Measurements from ENCODE around the gene PTPN11.

DNA sequence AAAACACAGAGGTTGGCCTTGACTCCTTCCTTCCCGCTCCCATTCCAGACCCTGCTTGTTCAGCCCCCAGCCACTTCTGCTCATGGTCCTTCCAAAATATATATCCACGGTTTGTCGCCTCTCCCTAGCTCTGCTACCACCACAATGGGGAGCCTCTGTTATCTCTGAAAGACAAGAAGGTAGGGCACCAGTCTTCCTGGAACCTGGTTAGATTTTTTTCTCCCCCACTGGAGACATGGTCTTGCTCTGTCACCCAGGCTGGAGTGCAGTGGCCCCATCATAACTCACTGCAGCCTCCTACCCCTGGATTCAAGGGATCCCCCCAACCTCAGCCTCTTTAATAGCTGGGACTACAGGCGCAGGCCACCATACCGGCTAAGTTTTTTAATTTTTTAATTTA lies 95.7 kb downstream of the PTPN11 start:
- TF ChIP-seq CTCF (IDR thresholded peaks at IDR 0.05), result no peak
- TF ChIP-seq POLR2A (IDR thresholded peaks at IDR 0.05), result no peak
